Skin epidermis (tissue), 12 donors: ENCODE results near the gene C3orf52.

Experiments
- H3K27ac ChIP-seq, 21 experiments: fragments of 200-600 bp; sonication (generic) in 11 of 21; one replicate each; pipeline ENCODE4 v1.5.0; 2020; ENCODE audit warnings: mild to moderate bottlenecking in 3 of 21, inconsistent platforms in 2 of 21, moderate library complexity in 2 of 21
- H3K4me3 ChIP-seq, 7 experiments: fragments of 200-600 bp; sonication (generic) in 2 of 7; one replicate each; pipeline ENCODE4 v1.5.0; 2020; ENCODE audit warnings: inconsistent platforms in 2 of 7, mild to moderate bottlenecking in 2 of 7, moderate library complexity in 1 of 7

C3orf52 gene

DNA sequence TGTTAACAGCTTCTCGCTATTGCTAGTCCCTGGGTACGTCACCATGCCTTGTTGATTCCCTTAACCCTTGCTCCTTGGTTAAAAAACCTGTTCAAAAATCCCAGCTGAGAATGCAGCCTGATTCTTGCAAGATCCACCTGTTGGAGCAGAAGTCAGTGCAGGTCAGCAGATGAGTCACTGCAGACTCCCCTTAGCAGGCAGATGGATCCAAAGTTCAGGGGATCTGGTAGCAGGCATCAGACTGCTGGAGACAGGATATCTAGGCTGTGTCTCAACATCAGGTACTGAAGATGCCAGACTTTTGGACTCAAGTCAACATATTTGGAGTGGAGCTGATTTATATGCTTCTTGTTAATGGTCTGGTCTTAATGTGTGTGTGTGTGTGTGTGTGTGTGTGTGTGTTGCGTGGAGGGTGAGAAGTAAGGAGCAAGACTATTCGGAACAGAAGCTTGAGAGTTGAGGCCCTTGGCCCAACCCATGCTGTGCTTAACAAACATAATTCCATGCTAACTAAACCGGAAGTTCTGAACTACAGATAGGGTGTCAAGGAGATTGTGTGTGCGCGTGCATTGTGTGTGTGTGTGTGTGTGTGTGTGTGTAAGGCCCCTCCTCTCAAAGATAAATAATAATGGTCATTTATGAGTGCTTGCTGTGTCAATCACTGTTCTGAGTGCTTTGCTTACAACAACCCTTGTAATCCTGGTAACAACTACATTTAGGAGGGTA, 1.0 kb upstream of the C3orf52 start:
- Histone ChIP-seq H3K4me3 (no peak overlapping the region), H3K27ac (peak overlapping the region in 4 of 21 experiments; percentile 22 to 84 (median 79))

DNA sequence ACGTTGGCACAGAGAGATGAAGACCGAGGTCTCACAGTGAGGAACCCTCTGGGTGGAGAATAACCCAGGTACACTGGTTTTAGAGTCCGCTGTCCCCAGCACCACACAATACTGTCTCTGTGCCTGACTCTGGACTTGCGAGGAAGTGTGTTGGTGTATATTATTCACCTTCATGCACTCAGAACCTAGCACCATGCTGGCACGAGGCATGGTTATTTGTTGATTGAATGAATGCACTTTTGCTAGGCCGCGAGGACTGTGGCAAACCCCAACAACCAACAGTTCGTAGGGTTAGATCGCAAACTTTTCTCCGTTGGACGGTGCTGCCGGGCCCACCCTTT, 484 bp upstream of the C3orf52 start:
- H3K27ac ChIP-seq: peak overlapping the region in 13 of 21 experiments; percentile 60 to 89 (median 80)

DNA sequence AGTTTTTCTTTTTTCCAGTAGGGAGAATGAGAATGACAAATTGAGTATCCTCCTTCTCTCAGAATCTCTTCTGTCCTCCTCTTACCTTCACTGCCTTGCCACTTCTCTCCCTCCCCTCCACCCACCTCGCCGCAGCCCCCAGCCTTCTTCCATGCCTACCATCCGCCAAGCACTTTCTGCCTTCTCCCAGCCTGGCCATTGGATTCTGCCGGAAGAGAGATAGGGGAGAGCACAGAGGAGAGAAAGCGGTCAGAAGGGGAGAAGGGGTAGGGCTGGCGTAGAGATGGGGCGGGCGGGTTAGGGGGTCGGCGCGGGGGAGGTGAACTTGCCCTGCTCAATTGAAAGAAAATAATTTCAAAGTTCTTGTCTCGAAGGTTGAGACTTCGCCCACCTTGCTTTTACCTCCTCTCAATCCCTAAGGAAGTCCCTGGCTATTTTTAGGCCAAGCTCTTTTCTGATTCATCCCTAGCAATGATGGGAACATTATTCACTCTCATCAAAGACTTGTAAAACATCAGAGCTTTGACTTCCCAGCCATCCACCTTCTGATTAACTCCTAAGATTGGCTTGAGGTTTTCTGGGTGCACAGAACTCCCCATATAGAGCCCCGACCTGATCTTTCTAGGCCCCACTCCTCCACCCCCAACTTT, 811 bp downstream of the C3orf52 start:
- H3K27ac ChIP-seq: peak overlapping the region in 19 of 21 experiments; percentile 24 to 89 (median 77)
- peak overlapping the region; percentile 33 to 65 (median 51) for H3K4me3 ChIP-seq

More for the DNA sequence above, 484 bp upstream of the C3orf52 start:
- peak overlapping the region; percentile 33 to 65 (median 51) for H3K4me3 ChIP-seq

GRCh38 chr3:112087746-112088145, 1.6 kb downstream of the C3orf52 start:
- H3K4me3 ChIP-seq: peak overlapping the region in 4 of 7 experiments; percentile 46 to 65 (median 58)
- peak overlapping the region in 6 of 21 experiments; percentile 23 to 89 (median 84) for H3K27ac ChIP-seq

DNA sequence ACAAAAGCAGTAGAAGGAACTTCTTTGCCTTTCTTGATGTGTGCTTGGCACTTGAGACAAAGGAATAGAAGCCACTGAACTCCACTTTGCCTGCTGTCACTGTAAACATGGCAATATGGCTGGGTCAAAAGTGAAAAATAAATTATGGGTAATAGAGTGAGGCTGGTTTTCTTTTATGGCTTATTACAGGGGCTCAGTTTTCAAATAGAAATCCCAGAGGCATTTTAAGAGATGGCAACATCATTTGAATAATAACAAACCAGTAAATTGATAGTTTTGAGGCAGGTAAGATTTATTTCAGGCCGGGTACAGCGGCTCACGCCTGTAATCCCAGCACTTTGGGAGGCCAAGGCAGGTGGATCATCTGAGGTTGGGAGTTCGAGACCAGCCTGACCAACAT, 2.8 kb downstream of the C3orf52 start:
- Histone ChIP-seq H3K4me3 (no peak overlapping the region), H3K27ac (no peak overlapping the region)

DNA sequence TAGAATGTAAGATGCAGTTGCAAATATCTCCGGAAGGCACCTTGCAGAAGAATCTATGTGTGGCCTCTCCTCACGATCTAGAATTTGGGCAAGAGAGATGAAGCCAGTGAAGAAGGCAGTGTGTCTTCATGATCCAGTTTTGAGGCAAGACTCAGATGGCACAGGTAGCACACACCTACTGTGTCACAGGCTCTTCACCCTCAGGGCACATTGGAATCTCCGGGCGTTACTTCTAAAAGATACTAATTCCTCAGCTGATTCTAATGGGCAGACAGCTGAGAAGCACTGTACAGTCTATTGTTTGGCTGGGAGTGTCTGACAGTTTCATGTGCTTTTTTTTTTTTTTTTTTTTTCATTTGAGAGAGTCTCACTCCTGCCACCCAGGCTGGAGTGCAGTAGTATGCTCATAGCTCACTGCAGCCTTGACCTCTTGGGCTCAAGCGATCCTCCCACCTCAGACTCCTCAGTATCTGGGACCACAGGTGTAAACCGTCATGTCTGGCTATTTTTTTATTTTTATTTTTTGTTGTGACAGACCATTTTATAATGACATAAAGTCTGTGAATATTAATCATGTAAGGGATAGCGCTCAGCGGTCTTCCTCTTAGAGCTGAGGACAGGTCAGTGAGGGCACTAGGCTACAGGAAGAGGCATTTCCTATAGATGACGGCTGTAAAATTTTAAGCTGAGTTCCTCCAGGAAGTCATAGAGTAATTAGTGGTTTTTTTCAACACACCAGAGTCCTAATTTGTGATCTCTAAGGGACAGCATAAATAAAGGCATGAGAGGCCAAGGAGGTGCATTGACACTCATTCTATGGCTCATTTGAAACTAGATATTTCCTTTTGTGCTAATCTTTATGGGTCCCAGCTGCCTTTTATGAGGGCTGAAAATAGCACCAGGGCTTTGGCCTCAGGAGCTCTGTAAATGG, 4.0 kb downstream of the C3orf52 start:
- Histone ChIP-seq H3K27ac (no peak overlapping the region), H3K4me3 (no peak overlapping the region)

DNA sequence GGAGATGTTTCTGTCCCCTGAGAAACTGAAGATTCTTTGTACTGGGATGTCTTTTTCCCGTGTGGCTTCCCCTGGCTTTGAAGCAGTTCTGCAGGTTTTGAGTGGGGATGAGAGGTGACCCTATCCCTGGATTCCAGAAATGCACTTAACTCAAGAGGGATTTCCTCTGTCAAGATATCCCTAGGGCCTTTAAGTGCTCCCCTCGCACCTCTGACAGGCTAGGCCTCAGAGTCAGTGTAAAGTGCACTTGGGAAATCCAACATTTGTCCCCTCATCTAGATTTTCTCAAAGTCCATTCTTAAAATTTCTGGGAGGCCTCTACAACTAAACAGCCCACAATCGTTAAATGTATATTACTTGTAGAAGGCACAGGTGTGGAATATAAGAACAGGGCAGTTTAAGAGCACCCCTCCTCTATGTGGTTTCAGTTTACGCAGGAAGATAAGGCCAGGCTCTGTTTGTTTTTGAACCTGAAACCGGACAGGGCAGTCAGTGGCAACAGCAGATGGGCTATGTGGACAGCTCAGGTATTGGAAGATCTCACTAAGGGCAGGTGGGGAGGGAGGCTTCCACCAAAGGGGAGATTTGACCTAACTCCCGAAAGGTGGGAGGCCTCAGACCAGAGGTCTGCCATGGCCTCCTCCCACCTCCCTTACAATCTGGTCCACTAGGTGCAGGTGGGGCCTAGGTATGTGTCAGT, 4.8 kb downstream of the C3orf52 start:
- no peak overlapping the region for H3K27ac ChIP-seq
- no peak overlapping the region for H3K4me3 ChIP-seq

GRCh38 chr3:112092496-112093179, 6.4 kb downstream of the C3orf52 start:
- Histone ChIP-seq H3K4me3 (no peak overlapping the region), H3K27ac (peak overlapping the region in 1 of 21 experiments; percentile 0)

GRCh38 chr3:112093180-112093522, 7.0 kb downstream of the C3orf52 start:
- peak overlapping the region in 1 of 21 experiments; percentile 0 for H3K27ac ChIP-seq

GRCh38 chr3:112095731-112096130, 9.5 kb downstream of the C3orf52 start:
- Histone ChIP-seq H3K27ac (no peak overlapping the region), H3K4me3 (no peak overlapping the region)

More at GRCh38 chr3:112093180-112093522, 7.0 kb downstream of the C3orf52 start:
- no peak overlapping the region for H3K4me3 ChIP-seq

DNA sequence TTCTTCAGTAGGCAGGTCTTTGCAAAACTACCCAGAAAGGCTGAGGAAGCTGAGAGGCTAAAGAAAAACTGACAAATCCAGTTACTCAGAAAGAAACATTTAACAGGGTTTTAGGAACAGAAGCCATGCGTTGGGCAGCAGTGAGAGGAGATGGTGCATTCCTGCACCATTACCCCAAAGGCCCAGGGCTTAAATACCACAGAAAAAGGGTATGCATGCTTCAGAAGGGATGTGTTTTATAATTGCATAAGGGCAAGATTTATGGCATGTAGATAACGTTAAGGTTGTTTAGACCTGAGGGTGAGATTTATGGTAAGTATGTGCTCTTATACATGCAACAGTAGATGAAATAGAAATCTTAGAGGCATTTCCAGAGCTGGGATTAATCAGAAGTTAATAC, 10.0 kb downstream of the C3orf52 start:
- no peak overlapping the region for H3K27ac ChIP-seq
- no peak overlapping the region for H3K4me3 ChIP-seq

GRCh38 chr3:112097378-112097777, 11.2 kb downstream of the C3orf52 start:
- no peak overlapping the region for H3K27ac ChIP-seq
- H3K4me3 ChIP-seq: no peak overlapping the region

- H3K4me3 ChIP-seq: no peak overlapping the region
- no peak overlapping the region for H3K27ac ChIP-seq
Measured at GRCh38 chr3:112101916-112102315, 15.7 kb downstream of the C3orf52 start.

- Histone ChIP-seq H3K4me3 (no peak overlapping the region), H3K27ac (no peak overlapping the region)
Measured at GRCh38 chr3:112104774-112105173, 18.6 kb downstream of the C3orf52 start.

GRCh38 chr3:112109322-112109721, 23.1 kb downstream of the C3orf52 start:
- H3K27ac ChIP-seq: no peak overlapping the region
- no peak overlapping the region for H3K4me3 ChIP-seq

DNA sequence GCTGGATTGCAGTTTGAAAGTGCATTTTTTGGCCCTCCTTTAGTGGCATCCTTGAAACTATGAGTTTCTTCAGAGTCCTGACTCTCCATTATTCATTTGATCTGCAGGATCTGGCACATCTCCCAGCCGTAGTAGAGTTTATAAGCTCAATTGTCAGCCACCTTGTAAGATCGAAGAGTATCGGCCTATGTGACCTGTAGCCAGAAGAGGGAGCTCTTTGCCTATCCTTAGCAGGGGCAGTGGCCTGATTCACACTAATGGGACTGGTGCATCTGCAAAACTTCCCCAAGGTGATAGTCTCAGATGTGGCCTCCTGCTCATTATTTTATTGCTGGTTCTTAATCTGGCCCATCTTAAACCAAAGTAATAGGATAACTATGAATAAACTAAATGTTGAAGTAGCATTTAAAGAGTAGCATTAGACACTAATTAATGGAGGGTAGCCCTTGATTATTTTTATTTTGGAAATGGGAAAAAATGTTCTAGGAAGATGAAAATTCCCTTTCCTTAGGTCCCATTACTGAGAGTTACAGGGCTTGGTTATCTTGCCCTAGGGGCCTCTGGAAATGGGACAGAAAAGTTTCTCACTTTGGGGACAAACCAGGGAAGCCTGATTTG, 25.7 kb downstream of the C3orf52 start:
- H3K27ac ChIP-seq: no peak overlapping the region
- no peak overlapping the region for H3K4me3 ChIP-seq

GRCh38 chr3:112114576-112115160, 28.5 kb downstream of the C3orf52 start:
- Histone ChIP-seq H3K4me3 (no peak overlapping the region), H3K27ac (no peak overlapping the region)

DNA sequence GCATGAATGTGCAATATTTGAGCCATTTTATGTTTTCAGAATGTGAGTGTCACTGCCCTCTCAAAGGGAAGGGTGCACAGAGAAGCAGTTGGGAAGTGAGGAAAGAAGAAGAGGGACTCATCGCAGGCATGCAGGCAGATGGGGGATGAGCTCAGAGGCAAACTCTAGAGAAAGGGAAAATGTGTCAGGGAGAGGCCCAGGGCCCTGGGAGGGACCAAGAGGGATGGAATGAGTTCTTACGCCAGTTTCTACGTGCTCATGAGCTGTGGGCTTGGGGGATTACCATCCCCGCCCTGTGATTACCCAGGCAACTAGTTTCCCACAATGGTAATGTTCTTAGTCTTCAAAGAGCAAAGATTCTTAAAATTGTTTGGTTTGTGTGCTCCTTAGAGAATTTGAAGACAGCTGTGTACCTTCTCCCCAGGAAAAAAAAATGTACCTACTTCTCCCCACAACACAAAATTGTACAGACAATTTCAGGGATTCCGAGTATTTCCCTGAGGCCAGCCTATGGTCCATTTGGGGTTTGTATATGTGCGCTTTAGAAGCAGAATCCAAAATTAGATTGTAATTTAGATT, 29.1 kb downstream of the C3orf52 start:
- H3K27ac ChIP-seq: no peak overlapping the region

More for the DNA sequence above, 29.1 kb downstream of the C3orf52 start:
- H3K4me3 ChIP-seq: no peak overlapping the region
